HEK293 (cell line): Measurements from ENCODE around the gene TMEM256.

Experiments
- SETDB1 ChIP-seq: IDR thresholded peaks from one replicate; pipeline ENCODE4 v1.6.1; 2017; ENCODE audit warnings: mild to moderate bottlenecking, low read length, moderate library complexity, mixed read lengths; ENCODE audit not compliant: insufficient read length
- YY1 ChIP-seq: fragments of 450-650 bp; formaldehyde crosslinking; IDR thresholded peaks from 2 replicates; pipeline ENCODE4 v1.5.1; 2018; ENCODE audit warnings: missing biosample characterization, missing genetic modification characterization
- ZEB2 ChIP-seq: fragments of 450-650 bp; formaldehyde crosslinking; IDR thresholded peaks from 2 replicates; pipeline ENCODE4 v1.5.1; 2016; ENCODE audit warnings: missing biosample characterization, missing genetic modification characterization
- ZFP37 ChIP-seq: fragments of 450-650 bp; formaldehyde crosslinking; IDR thresholded peaks from 2 replicates; pipeline ENCODE4 v1.5.1; 2016; ENCODE audit warnings: missing biosample characterization, missing genetic modification characterization
- ZNF114 ChIP-seq: fragments of 450-650 bp; formaldehyde crosslinking; IDR thresholded peaks from 2 replicates; pipeline ENCODE4 v1.5.0; 2017; ENCODE audit warnings: missing biosample characterization, missing genetic modification characterization
- ZNF132 ChIP-seq: fragments of 450-650 bp; formaldehyde crosslinking; IDR thresholded peaks from 2 replicates; pipeline ENCODE4 v1.5.1; 2017; ENCODE audit warnings: missing biosample characterization, missing genetic modification characterization, borderline replicate concordance
- ZNF140 ChIP-seq: fragments of 450-650 bp; formaldehyde crosslinking; IDR thresholded peaks from 2 replicates; pipeline ENCODE4 v1.5.1; 2016; ENCODE audit warnings: missing biosample characterization, missing genetic modification characterization
- ZNF37A ChIP-seq: fragments of 450-650 bp; IDR thresholded peaks from 2 replicates; pipeline ENCODE4 v1.5.1; 2018; ENCODE audit warnings: missing biosample characterization, missing genetic modification characterization
- ZNF423 ChIP-seq: fragments of 450-650 bp; formaldehyde crosslinking; IDR thresholded peaks from 2 replicates; pipeline ENCODE4 v1.5.1; 2016; ENCODE audit warnings: missing biosample characterization, missing genetic modification characterization
- ZNF433 ChIP-seq: fragments of 450-650 bp; formaldehyde crosslinking; IDR thresholded peaks from 2 replicates; pipeline ENCODE4 v1.5.1; 2016; ENCODE audit warnings: missing biosample characterization, missing genetic modification characterization, low read depth
- ZNF561 ChIP-seq: fragments of 450-650 bp; IDR thresholded peaks from 2 replicates; pipeline ENCODE4 v1.5.1; 2018; ENCODE audit warnings: missing biosample characterization, missing genetic modification characterization, borderline replicate concordance
- ZNF585B ChIP-seq: fragments of 450-650 bp; formaldehyde crosslinking; IDR thresholded peaks from 2 replicates; pipeline ENCODE4 v1.5.1; 2016; ENCODE audit warnings: missing biosample characterization, missing genetic modification characterization
- ZNF626 ChIP-seq: fragments of 450-650 bp; sonication (Bioruptor Pico); formaldehyde crosslinking; IDR thresholded peaks from 2 replicates; pipeline ENCODE4 v1.5.1; 2018; ENCODE audit warnings: missing biosample characterization, missing genetic modification characterization, inconsistent platforms
- ZNF664 ChIP-seq: fragments of 450-650 bp; formaldehyde crosslinking; IDR thresholded peaks from 2 replicates; pipeline ENCODE4 v1.5.1; 2016; ENCODE audit warnings: missing biosample characterization, missing genetic modification characterization
- ZNF701 ChIP-seq: fragments of 450-650 bp; formaldehyde crosslinking; IDR thresholded peaks from 2 replicates; pipeline ENCODE4 v1.5.1; 2016; ENCODE audit warnings: missing biosample characterization, missing genetic modification characterization
- TF ChIP-seq, protein P1 (sequence below): fragments of 450-650 bp; formaldehyde crosslinking; IDR thresholded peaks from 2 replicates; pipeline ENCODE4; 2016; ENCODE audit warnings: missing biosample characterization, missing genetic modification characterization
- TF ChIP-seq, protein P2 (sequence below): IDR thresholded peaks from 2 replicates; pipeline ENCODE4 v1.6.1; 2011; ENCODE audit warnings: mild to moderate bottlenecking, low read depth, low read length, borderline replicate concordance
- TF ChIP-seq, protein P3 (sequence below): fragments of 450-650 bp; formaldehyde crosslinking; IDR thresholded peaks from 2 replicates; pipeline ENCODE4 v1.5.1; 2016; ENCODE audit warnings: missing biosample characterization, missing genetic modification characterization
- TF ChIP-seq, protein P4 (sequence below): fragments of 450-650 bp; formaldehyde crosslinking; IDR thresholded peaks from 2 replicates; pipeline ENCODE4 v1.5.1; 2016; ENCODE audit warnings: missing biosample characterization, missing genetic modification characterization, borderline replicate concordance
- TF ChIP-seq, protein P5 (sequence below): fragments of 450-650 bp; formaldehyde crosslinking; IDR thresholded peaks from 2 replicates; pipeline ENCODE4 v1.5.1; 2016; ENCODE audit warnings: missing biosample characterization, missing genetic modification characterization
- TF ChIP-seq, protein P6 (sequence below): fragments of 450-650 bp; IDR thresholded peaks from 2 replicates; pipeline ENCODE4 v1.5.1; 2018; ENCODE audit warnings: missing biosample characterization, missing genetic modification characterization
- TF ChIP-seq, protein P7 (sequence below): fragments of 450-650 bp; formaldehyde crosslinking; IDR thresholded peaks from 2 replicates; pipeline ENCODE4 v1.5.0; 2017; ENCODE audit warnings: missing biosample characterization, missing genetic modification characterization, borderline replicate concordance

The TMEM256 gene

DNA sequence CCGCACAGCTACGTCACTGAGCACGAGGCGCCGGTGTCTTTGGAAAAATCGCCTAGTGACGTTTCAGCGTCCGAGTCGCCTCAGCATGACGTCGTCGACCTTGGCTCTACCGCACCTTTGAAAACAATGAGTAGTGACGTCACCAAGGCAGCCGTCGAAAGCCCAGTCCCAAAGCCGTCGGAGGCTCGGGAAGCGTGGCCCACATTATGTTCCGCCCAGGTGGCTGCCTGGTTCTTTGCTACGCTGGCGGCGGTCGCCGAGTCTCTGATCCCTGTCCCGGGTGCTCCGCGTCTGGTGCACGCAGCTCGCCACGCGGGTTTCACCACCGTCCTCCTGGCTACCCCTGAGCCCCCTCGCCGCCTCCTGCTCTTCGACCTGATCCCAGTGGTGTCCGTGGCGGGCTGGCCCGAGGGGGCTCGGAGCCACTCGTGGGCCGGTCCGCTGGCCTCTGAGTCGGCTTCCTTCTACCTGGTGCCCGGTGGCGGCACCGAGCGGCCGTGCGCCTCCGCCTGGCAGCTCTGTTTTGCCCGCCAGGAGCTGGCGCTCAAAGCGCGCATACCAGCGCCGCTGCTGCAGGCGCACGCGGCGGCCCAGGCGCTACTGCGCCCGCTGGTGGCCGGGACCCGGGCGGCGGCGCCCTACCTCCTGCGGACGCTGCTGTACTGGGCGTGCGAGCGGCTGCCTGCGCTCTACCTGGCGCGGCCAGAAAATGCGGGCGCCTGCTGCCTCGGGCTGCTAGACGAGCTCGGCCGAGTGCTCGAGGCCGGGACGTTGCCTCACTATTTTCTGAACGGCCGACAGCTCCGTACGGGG lies 32.9 kb upstream of the TMEM256 start (continued):
- TF ChIP-seq, protein P1, sequence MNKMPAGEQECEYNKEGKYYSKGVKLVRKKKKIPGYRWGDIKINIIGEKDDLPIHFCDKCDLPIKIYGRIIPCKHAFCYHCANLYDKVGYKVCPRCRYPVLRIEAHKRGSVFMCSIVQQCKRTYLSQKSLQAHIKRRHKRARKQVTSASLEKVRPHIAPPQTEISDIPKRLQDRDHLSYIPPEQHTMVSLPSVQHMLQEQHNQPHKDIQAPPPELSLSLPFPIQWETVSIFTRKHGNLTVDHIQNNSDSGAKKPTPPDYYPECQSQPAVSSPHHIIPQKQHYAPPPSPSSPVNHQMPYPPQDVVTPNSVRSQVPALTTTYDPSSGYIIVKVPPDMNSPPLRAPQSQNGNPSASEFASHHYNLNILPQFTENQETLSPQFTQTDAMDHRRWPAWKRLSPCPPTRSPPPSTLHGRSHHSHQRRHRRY (tag by site-specific recombination), result no peak
- TF ChIP-seq ZNF37A, result no peak
- TF ChIP-seq ZEB2, result 0 out of 2 replicates have a peak, but pooled peaks have one; percentile 17
- TF ChIP-seq ZNF132 (tag by site-specific recombination), result no peak
- no peak for TF ChIP-seq ZNF423
- TF ChIP-seq, protein P2, sequence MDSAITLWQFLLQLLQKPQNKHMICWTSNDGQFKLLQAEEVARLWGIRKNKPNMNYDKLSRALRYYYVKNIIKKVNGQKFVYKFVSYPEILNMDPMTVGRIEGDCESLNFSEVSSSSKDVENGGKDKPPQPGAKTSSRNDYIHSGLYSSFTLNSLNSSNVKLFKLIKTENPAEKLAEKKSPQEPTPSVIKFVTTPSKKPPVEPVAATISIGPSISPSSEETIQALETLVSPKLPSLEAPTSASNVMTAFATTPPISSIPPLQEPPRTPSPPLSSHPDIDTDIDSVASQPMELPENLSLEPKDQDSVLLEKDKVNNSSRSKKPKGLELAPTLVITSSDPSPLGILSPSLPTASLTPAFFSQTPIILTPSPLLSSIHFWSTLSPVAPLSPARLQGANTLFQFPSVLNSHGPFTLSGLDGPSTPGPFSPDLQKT, result no peak
- TF ChIP-seq, protein P3, sequence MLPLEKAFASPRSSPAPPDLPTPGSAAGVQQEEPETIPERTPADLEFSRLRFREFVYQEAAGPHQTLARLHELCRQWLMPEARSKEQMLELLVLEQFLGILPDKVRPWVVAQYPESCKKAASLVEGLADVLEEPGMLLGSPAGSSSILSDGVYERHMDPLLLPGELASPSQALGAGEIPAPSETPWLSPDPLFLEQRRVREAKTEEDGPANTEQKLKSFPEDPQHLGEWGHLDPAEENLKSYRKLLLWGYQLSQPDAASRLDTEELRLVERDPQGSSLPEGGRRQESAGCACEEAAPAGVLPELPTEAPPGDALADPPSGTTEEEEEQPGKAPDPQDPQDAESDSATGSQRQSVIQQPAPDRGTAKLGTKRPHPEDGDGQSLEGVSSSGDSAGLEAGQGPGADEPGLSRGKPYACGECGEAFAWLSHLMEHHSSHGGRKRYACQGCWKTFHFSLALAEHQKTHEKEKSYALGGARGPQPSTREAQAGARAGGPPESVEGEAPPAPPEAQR, result no peak
- TF ChIP-seq ZNF433 (tag by site-specific recombination), result no peak
- TF ChIP-seq ZNF114 (tag by site-specific recombination), result no peak
- TF ChIP-seq, protein P4, sequence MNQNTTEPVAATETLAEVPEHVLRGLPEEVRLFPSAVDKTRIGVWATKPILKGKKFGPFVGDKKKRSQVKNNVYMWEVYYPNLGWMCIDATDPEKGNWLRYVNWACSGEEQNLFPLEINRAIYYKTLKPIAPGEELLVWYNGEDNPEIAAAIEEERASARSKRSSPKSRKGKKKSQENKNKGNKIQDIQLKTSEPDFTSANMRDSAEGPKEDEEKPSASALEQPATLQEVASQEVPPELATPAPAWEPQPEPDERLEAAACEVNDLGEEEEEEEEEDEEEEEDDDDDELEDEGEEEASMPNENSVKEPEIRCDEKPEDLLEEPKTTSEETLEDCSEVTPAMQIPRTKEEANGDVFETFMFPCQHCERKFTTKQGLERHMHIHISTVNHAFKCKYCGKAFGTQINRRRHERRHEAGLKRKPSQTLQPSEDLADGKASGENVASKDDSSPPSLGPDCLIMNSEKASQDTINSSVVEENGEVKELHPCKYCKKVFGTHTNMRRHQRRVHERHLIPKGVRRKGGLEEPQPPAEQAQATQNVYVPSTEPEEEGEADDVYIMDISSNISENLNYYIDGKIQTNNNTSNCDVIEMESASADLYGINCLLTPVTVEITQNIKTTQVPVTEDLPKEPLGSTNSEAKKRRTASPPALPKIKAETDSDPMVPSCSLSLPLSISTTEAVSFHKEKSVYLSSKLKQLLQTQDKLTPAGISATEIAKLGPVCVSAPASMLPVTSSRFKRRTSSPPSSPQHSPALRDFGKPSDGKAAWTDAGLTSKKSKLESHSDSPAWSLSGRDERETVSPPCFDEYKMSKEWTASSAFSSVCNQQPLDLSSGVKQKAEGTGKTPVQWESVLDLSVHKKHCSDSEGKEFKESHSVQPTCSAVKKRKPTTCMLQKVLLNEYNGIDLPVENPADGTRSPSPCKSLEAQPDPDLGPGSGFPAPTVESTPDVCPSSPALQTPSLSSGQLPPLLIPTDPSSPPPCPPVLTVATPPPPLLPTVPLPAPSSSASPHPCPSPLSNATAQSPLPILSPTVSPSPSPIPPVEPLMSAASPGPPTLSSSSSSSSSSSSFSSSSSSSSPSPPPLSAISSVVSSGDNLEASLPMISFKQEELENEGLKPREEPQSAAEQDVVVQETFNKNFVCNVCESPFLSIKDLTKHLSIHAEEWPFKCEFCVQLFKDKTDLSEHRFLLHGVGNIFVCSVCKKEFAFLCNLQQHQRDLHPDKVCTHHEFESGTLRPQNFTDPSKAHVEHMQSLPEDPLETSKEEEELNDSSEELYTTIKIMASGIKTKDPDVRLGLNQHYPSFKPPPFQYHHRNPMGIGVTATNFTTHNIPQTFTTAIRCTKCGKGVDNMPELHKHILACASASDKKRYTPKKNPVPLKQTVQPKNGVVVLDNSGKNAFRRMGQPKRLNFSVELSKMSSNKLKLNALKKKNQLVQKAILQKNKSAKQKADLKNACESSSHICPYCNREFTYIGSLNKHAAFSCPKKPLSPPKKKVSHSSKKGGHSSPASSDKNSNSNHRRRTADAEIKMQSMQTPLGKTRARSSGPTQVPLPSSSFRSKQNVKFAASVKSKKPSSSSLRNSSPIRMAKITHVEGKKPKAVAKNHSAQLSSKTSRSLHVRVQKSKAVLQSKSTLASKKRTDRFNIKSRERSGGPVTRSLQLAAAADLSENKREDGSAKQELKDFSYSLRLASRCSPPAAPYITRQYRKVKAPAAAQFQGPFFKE (tag by site-specific recombination), result no peak
- TF ChIP-seq, protein P5, sequence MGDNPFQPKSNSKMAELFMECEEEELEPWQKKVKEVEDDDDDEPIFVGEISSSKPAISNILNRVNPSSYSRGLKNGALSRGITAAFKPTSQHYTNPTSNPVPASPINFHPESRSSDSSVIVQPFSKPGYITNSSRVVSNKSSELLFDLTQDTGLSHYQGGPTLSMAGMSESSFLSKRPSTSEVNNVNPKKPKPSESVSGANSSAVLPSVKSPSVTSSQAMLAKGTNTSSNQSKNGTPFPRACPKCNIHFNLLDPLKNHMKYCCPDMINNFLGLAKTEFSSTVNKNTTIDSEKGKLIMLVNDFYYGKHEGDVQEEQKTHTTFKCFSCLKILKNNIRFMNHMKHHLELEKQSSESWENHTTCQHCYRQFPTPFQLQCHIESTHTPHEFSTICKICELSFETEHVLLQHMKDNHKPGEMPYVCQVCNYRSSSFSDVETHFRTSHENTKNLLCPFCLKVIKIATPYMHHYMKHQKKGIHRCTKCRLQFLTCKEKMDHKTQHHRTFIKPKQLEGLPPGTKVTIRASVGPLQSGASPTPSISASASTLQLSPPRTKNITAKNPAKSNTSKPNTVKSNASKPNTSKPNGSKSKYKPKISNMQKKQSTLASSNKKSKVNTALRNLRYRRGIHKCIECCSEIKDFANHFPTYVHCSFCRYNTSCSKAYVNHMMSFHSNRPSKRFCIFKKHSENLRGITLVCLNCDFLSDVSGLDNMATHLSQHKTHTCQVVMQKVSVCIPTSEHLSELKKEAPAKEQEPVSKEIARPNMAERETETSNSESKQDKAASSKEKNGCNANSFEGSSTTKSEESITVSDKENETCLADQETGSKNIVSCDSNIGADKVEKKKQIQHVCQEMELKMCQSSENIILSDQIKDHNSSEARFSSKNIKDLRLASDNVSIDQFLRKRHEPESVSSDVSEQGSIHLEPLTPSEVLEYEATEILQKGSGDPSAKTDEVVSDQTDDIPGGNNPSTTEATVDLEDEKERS (tag by site-specific recombination), result no peak
- TF ChIP-seq, protein P6, sequence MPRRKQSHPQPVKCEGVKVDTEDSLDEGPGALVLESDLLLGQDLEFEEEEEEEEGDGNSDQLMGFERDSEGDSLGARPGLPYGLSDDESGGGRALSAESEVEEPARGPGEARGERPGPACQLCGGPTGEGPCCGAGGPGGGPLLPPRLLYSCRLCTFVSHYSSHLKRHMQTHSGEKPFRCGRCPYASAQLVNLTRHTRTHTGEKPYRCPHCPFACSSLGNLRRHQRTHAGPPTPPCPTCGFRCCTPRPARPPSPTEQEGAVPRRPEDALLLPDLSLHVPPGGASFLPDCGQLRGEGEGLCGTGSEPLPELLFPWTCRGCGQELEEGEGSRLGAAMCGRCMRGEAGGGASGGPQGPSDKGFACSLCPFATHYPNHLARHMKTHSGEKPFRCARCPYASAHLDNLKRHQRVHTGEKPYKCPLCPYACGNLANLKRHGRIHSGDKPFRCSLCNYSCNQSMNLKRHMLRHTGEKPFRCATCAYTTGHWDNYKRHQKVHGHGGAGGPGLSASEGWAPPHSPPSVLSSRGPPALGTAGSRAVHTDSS (tag by site-specific recombination), result no peak
- no peak for TF ChIP-seq ZNF664
- TF ChIP-seq ZNF561, result peak; percentile 91
- no peak for TF ChIP-seq ZNF140 (tag by site-specific recombination)
- no peak for TF ChIP-seq ZNF585B
- TF ChIP-seq ZNF701 (tag by site-specific recombination), result no peak
- no peak for TF ChIP-seq SETDB1
- TF ChIP-seq ZFP37 (tag by site-specific recombination), result no peak
- TF ChIP-seq, protein P7, sequence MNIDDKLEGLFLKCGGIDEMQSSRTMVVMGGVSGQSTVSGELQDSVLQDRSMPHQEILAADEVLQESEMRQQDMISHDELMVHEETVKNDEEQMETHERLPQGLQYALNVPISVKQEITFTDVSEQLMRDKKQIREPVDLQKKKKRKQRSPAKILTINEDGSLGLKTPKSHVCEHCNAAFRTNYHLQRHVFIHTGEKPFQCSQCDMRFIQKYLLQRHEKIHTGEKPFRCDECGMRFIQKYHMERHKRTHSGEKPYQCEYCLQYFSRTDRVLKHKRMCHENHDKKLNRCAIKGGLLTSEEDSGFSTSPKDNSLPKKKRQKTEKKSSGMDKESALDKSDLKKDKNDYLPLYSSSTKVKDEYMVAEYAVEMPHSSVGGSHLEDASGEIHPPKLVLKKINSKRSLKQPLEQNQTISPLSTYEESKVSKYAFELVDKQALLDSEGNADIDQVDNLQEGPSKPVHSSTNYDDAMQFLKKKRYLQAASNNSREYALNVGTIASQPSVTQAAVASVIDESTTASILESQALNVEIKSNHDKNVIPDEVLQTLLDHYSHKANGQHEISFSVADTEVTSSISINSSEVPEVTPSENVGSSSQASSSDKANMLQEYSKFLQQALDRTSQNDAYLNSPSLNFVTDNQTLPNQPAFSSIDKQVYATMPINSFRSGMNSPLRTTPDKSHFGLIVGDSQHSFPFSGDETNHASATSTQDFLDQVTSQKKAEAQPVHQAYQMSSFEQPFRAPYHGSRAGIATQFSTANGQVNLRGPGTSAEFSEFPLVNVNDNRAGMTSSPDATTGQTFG, result no peak
- no peak for TF ChIP-seq YY1 (tag by site-specific recombination)
- no peak for TF ChIP-seq ZNF626 (tag by site-specific recombination)
